ENCODE measurements around the gene CPSF3. TPM values are rescaled to one million over a fixed set of nuclear protein-coding genes. Genes with fewer than 3 reads are reported as not detected.

Gene CPSF3
- total and polyA plus RNA-seq, 2 of the 13 experiments (the other 11 are each of a cell fraction or from before 2014, with no cell fraction given) = 19.8 to 93.0 TPM

DNA sequence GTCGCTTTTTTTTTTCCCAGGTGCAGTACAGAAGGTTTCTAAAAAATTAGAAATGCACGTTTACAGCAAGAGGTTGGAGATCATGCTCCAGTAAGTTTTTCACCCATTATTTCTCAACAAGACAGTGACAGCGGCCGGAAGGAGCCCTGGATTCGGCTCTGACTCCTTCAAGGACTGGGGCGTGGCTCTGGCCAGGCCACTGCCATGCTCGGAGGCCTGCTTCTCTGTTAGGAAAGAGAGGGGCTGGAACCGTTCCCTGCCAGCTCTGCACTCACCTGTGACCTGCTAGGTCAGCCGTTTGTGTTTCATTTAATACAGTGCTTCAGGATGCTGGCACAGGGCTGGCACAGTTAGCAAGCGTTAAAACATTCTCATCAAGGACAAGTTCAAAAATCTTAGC, 44.2 kb downstream of the CPSF3 start (continued):
- TF ChIP-seq, protein P1, sequence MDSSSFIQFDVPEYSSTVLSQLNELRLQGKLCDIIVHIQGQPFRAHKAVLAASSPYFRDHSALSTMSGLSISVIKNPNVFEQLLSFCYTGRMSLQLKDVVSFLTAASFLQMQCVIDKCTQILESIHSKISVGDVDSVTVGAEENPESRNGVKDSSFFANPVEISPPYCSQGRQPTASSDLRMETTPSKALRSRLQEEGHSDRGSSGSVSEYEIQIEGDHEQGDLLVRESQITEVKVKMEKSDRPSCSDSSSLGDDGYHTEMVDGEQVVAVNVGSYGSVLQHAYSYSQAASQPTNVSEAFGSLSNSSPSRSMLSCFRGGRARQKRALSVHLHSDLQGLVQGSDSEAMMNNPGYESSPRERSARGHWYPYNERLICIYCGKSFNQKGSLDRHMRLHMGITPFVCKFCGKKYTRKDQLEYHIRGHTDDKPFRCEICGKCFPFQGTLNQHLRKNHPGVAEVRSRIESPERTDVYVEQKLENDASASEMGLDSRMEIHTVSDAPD (CRISPR knock-in tag; IDR thresholded peaks at IDR 0.05) = no peak
- TF ChIP-seq CHCHD3 (CRISPR knock-in tag; IDR thresholded peaks at IDR 0.05) (no peak), KDM4B (CRISPR knock-in tag; IDR thresholded peaks at IDR 0.05) (no peak), ZNF768 (CRISPR knock-in tag; IDR thresholded peaks at IDR 0.05) (no peak), ZNF550 (CRISPR knock-in tag; IDR thresholded peaks at IDR 0.05; ENCODE audit: borderline replicate concordance) (no peak), FOXJ3 (CRISPR knock-in tag; IDR thresholded peaks at IDR 0.05; ENCODE audit: borderline replicate concordance) (no peak)
- TF ChIP-seq, protein P2, sequence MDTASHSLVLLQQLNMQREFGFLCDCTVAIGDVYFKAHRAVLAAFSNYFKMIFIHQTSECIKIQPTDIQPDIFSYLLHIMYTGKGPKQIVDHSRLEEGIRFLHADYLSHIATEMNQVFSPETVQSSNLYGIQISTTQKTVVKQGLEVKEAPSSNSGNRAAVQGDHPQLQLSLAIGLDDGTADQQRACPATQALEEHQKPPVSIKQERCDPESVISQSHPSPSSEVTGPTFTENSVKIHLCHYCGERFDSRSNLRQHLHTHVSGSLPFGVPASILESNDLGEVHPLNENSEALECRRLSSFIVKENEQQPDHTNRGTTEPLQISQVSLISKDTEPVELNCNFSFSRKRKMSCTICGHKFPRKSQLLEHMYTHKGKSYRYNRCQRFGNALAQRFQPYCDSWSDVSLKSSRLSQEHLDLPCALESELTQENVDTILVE (CRISPR knock-in tag; IDR thresholded peaks at IDR 0.05) = no peak
- TF ChIP-seq, protein P3, sequence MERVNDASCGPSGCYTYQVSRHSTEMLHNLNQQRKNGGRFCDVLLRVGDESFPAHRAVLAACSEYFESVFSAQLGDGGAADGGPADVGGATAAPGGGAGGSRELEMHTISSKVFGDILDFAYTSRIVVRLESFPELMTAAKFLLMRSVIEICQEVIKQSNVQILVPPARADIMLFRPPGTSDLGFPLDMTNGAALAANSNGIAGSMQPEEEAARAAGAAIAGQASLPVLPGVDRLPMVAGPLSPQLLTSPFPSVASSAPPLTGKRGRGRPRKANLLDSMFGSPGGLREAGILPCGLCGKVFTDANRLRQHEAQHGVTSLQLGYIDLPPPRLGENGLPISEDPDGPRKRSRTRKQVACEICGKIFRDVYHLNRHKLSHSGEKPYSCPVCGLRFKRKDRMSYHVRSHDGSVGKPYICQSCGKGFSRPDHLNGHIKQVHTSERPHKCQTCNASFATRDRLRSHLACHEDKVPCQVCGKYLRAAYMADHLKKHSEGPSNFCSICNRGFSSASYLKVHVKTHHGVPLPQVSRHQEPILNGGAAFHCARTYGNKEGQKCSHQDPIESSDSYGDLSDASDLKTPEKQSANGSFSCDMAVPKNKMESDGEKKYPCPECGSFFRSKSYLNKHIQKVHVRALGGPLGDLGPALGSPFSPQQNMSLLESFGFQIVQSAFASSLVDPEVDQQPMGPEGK (CRISPR knock-in tag; IDR thresholded peaks at IDR 0.05) = no peak

DNA sequence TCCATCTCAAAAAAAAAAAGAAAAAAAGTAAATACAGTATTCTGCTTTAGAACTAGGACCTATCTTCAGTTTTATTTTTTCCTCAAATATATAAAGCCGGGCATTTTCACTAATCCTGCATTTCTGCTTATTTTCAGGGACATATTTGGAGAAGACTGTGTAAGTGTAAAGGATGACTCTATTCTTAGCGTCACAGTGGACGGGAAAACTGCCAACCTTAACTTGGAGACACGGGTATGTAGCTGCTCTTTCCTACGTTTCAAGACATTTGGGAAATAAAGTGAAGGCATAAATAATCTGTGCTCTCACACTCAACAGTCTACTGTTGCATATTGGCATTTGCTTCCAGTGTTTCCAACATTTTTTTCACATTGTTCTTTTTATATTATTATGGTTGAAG, 47.8 kb downstream of the CPSF3 start:
- Histone ChIP-seq H3K27ac (ENCODE audit: extremely low read length, insufficient read depth, low read length) (no peak overlapping the region), H3K9ac (ENCODE audit: insufficient read depth, low read depth, low read length) (no peak overlapping the region), H2AFZ (ENCODE audit: low read length) (no peak overlapping the region), H3K4me2 (ENCODE audit: low read depth, low read length) (no peak overlapping the region), H3K4me3 (replicated peaks in 1 of 3; ENCODE audit: insufficient read depth in 1 of 3, low read depth in 2 of 3, low read length in 3 of 3) (no peak overlapping the region), H4K20me1 (ENCODE audit: insufficient read depth, low read length) (no peaks in the 10 kb centered on the region), H3K79me2 (ENCODE audit: insufficient read depth, low read length) (no peaks in the 10 kb centered on the region), H3K27me3 (ENCODE audit: control insufficient read depth in 1 of 2, insufficient read depth in 2 of 2, low read length in 2 of 2) (no peaks in the 10 kb centered on the region), H3K36me3 (replicated peaks in 1 of 2; ENCODE audit: control insufficient read depth in 1 of 2, insufficient read depth in 2 of 2, low read length in 2 of 2) (peaks cover 12 to 47% of the 10 kb centered on the region in 2 experiments), H3K4me1 (ENCODE audit: insufficient read depth, low read length) (peaks cover 8% of the 10 kb centered on the region), H3K9me3 (ENCODE audit: low read length) (no peaks in the 10 kb centered on the region)
- DNase-seq (ENCODE audit: low spot score) (no peak), FAIRE-seq (no peak), ATAC-seq (no peak)
- ChIA-PET CTCF (ENCODE audit: low intra/inter-chr PET ratio, low total read pairs) (no interaction called here), POLR2A (no interaction called here)
- 99% methylated on average over 5 of the region's 5 CpGs for WGBS (ENCODE audit: low lambda C conversion rate)
- intact Hi-C loops (cut with micrococcal nuclease; ENCODE audit: unreplicated experiment) = no loop called here
- in situ Hi-C loops (cut with HindIII; ENCODE audit: extremely low pct_ligation_motif_present, low pct_unique_long_range_greater_than_20kb) = no loop called here
- BruUV-seq (replicated peaks) = no TSS peak
- no peak for TF ChIP-seq FOXA1 (IDR thresholded peaks at IDR 0.05)
- no peak for TF ChIP-seq FOXA1 (CRISPR knock-in tag; IDR thresholded peaks at IDR 0.05)
- TF ChIP-seq MAFK (conservative IDR thresholded peaks at IDR 0.05 in 1 of 2, IDR thresholded peaks at IDR 0.05 in 1 of 2; ENCODE audit: low read length in 2 of 2) = no peak
- no peak for TF ChIP-seq KAT8 (CRISPR knock-in tag; IDR thresholded peaks at IDR 0.05)
- no peak for TF ChIP-seq ZZZ3 (CRISPR knock-in tag; IDR thresholded peaks at IDR 0.05; ENCODE audit: borderline replicate concordance)
- TF ChIP-seq, protein P4, sequence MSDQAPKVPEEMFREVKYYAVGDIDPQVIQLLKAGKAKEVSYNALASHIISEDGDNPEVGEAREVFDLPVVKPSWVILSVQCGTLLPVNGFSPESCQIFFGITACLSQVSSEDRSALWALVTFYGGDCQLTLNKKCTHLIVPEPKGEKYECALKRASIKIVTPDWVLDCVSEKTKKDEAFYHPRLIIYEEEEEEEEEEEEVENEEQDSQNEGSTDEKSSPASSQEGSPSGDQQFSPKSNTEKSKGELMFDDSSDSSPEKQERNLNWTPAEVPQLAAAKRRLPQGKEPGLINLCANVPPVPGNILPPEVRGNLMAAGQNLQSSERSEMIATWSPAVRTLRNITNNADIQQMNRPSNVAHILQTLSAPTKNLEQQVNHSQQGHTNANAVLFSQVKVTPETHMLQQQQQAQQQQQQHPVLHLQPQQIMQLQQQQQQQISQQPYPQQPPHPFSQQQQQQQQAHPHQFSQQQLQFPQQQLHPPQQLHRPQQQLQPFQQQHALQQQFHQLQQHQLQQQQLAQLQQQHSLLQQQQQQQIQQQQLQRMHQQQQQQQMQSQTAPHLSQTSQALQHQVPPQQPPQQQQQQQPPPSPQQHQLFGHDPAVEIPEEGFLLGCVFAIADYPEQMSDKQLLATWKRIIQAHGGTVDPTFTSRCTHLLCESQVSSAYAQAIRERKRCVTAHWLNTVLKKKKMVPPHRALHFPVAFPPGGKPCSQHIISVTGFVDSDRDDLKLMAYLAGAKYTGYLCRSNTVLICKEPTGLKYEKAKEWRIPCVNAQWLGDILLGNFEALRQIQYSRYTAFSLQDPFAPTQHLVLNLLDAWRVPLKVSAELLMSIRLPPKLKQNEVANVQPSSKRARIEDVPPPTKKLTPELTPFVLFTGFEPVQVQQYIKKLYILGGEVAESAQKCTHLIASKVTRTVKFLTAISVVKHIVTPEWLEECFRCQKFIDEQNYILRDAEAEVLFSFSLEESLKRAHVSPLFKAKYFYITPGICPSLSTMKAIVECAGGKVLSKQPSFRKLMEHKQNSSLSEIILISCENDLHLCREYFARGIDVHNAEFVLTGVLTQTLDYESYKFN (CRISPR knock-in tag; conservative IDR thresholded peaks at IDR 0.05) = no peak
- no peak for TF ChIP-seq ZNF607 (CRISPR knock-in tag; IDR thresholded peaks at IDR 0.05; ENCODE audit: borderline replicate concordance)
- TF ChIP-seq TCF7 (IDR thresholded peaks at IDR 0.05; ENCODE audit: low read depth) = no peak
- TF ChIP-seq ZNF547 (CRISPR knock-in tag; IDR thresholded peaks at IDR 0.05) = no peak
